ENCODE results near the gene SLC44A2.

SLC44A2 gene

GRCh38 chr19:10625762-10626138 lies 397 bp downstream of the SLC44A2 start (continued):
- TF ChIP-seq, protein P1, sequence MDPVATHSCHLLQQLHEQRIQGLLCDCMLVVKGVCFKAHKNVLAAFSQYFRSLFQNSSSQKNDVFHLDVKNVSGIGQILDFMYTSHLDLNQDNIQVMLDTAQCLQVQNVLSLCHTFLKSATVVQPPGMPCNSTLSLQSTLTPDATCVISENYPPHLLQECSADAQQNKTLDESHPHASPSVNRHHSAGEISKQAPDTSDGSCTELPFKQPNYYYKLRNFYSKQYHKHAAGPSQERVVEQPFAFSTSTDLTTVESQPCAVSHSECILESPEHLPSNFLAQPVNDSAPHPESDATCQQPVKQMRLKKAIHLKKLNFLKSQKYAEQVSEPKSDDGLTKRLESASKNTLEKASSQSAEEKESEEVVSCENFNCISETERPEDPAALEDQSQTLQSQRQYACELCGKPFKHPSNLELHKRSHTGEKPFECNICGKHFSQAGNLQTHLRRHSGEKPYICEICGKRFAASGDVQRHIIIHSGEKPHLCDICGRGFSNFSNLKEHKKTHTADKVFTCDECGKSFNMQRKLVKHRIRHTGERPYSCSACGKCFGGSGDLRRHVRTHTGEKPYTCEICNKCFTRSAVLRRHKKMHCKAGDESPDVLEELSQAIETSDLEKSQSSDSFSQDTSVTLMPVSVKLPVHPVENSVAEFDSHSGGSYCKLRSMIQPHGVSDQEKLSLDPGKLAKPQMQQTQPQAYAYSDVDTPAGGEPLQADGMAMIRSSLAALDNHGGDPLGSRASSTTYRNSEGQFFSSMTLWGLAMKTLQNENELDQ (tag by site-specific recombination; IDR thresholded peaks at IDR 0.05; ENCODE audit: low read depth): no peak
- no peak for TF ChIP-seq ZFP41 (tag by site-specific recombination; IDR thresholded peaks at IDR 0.05; ENCODE audit: borderline replicate concordance)
- no peak for TF ChIP-seq ZNF707 (tag by site-specific recombination; IDR thresholded peaks at IDR 0.05)
- TF ChIP-seq ZIC2 (tag by site-specific recombination; IDR thresholded peaks at IDR 0.05): no peak
- TF ChIP-seq, protein P2, sequence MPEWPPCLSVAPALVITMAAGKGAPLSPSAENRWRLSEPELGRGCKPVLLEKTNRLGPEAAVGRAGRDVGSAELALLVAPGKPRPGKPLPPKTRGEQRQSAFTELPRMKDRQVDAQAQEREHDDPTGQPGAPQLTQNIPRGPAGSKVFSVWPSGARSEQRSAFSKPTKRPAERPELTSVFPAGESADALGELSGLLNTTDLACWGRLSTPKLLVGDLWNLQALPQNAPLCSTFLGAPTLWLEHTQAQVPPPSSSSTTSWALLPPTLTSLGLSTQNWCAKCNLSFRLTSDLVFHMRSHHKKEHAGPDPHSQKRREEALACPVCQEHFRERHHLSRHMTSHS (tag by site-specific recombination; IDR thresholded peaks at IDR 0.05): no peak
- TF ChIP-seq ZNF19 (tag by site-specific recombination; IDR thresholded peaks at IDR 0.05; ENCODE audit: low read depth): no peak
- no peak for TF ChIP-seq ZNF670 (tag by site-specific recombination; IDR thresholded peaks at IDR 0.05; ENCODE audit: low read depth)
- peak; percentile 14; the same call in 1 of the 2 replicates for TF ChIP-seq ZNF76 (tag by site-specific recombination; IDR thresholded peaks at IDR 0.05; ENCODE audit: borderline replicate concordance, low read depth)
- TF ChIP-seq ZSCAN5A (tag by site-specific recombination; IDR thresholded peaks at IDR 0.05): no peak
- TF ChIP-seq ZNF433 (tag by site-specific recombination; IDR thresholded peaks at IDR 0.05; ENCODE audit: low read depth): no peak
- no peak for TF ChIP-seq ZBTB1 (tag by site-specific recombination; IDR thresholded peaks at IDR 0.05)
- TF ChIP-seq GLIS2 (tag by site-specific recombination; IDR thresholded peaks at IDR 0.05): peak; percentile 49; the same call in 1 of the 2 replicates
- TF ChIP-seq ZNF501 (tag by site-specific recombination; IDR thresholded peaks at IDR 0.05): no peak
- TF ChIP-seq ZNF560 (tag by site-specific recombination; IDR thresholded peaks at IDR 0.05; ENCODE audit: borderline replicate concordance): no peak
- TF ChIP-seq ZNF366 (tag by site-specific recombination; conservative IDR thresholded peaks at IDR 0.05): peak; percentile 77; the same call in 1 of the 2 replicates
- no peak for TF ChIP-seq ZNF561 (tag by site-specific recombination; IDR thresholded peaks at IDR 0.05; ENCODE audit: borderline replicate concordance)
- no peak for TF ChIP-seq HOXA7 (CRISPR knock-in tag; IDR thresholded peaks at IDR 0.05; ENCODE audit: borderline replicate concordance)
- no peak; the same call in 1 of the 2 replicates for TF ChIP-seq KLF1 (tag by site-specific recombination; IDR thresholded peaks at IDR 0.05)
- no peak for TF ChIP-seq KLF16 (tag by site-specific recombination; IDR thresholded peaks at IDR 0.05)
- no peak for TF ChIP-seq ZNF302 (tag by site-specific recombination; IDR thresholded peaks at IDR 0.05; ENCODE audit: low read depth)
- TF ChIP-seq ZNF140 (tag by site-specific recombination; IDR thresholded peaks at IDR 0.05): no peak
- no peak for TF ChIP-seq BCL11B (tag by site-specific recombination; IDR thresholded peaks at IDR 0.05; ENCODE audit: low read depth)
- TF ChIP-seq YY2 (tag by site-specific recombination; IDR thresholded peaks at IDR 0.05): no peak
- TF ChIP-seq ZXDB (tag by site-specific recombination; IDR thresholded peaks at IDR 0.05): no peak
- no peak for TF ChIP-seq MZF1 (tag by site-specific recombination; IDR thresholded peaks at IDR 0.05; ENCODE audit: borderline replicate concordance)
- TF ChIP-seq ZNF202 (tag by site-specific recombination; IDR thresholded peaks at IDR 0.05; ENCODE audit: borderline replicate concordance): no peak
- TF ChIP-seq, protein P3, sequence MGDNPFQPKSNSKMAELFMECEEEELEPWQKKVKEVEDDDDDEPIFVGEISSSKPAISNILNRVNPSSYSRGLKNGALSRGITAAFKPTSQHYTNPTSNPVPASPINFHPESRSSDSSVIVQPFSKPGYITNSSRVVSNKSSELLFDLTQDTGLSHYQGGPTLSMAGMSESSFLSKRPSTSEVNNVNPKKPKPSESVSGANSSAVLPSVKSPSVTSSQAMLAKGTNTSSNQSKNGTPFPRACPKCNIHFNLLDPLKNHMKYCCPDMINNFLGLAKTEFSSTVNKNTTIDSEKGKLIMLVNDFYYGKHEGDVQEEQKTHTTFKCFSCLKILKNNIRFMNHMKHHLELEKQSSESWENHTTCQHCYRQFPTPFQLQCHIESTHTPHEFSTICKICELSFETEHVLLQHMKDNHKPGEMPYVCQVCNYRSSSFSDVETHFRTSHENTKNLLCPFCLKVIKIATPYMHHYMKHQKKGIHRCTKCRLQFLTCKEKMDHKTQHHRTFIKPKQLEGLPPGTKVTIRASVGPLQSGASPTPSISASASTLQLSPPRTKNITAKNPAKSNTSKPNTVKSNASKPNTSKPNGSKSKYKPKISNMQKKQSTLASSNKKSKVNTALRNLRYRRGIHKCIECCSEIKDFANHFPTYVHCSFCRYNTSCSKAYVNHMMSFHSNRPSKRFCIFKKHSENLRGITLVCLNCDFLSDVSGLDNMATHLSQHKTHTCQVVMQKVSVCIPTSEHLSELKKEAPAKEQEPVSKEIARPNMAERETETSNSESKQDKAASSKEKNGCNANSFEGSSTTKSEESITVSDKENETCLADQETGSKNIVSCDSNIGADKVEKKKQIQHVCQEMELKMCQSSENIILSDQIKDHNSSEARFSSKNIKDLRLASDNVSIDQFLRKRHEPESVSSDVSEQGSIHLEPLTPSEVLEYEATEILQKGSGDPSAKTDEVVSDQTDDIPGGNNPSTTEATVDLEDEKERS (tag by site-specific recombination; IDR thresholded peaks at IDR 0.05): no peak
- no peak for TF ChIP-seq ZEB2 (tag by site-specific recombination; IDR thresholded peaks at IDR 0.05)
- TF ChIP-seq ZNF10 (tag by site-specific recombination; IDR thresholded peaks at IDR 0.05): no peak
- TF ChIP-seq, protein P4, sequence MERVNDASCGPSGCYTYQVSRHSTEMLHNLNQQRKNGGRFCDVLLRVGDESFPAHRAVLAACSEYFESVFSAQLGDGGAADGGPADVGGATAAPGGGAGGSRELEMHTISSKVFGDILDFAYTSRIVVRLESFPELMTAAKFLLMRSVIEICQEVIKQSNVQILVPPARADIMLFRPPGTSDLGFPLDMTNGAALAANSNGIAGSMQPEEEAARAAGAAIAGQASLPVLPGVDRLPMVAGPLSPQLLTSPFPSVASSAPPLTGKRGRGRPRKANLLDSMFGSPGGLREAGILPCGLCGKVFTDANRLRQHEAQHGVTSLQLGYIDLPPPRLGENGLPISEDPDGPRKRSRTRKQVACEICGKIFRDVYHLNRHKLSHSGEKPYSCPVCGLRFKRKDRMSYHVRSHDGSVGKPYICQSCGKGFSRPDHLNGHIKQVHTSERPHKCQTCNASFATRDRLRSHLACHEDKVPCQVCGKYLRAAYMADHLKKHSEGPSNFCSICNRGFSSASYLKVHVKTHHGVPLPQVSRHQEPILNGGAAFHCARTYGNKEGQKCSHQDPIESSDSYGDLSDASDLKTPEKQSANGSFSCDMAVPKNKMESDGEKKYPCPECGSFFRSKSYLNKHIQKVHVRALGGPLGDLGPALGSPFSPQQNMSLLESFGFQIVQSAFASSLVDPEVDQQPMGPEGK (tag by site-specific recombination; IDR thresholded peaks at IDR 0.05): peak; percentile 12; the same call in 1 of the 2 replicates
